ENCODE results near the gene GRM7. TPM values are rescaled to one million over a fixed set of nuclear protein-coding genes. Genes with fewer than 3 reads are reported as not detected.

GRM7 gene
- total RNA-seq, 1 donor from 2014 or later = 1.5 TPM

GRCh38 chr3:7194071-7194835, 333.3 kb downstream of the GRM7 start:
- H3K9me3 Mint-ChIP-seq = peaks cover 2% of the 10 kb centered on the region
- TF ChIP-seq CTCF (conservative IDR thresholded peaks at IDR 0.05) = no peak
- no peak for DNase-seq (ENCODE audit: low read depth, low spot score)
- H3K4me1 Mint-ChIP-seq = peaks cover 6% of the 10 kb centered on the region
- no peak overlapping the region for H3K4me3 Mint-ChIP-seq
- H3K27me3 Mint-ChIP-seq (ENCODE audit: low read depth) = no peaks in the 10 kb centered on the region
- no peak overlapping the region for H3K27ac Mint-ChIP-seq (ENCODE audit: unreplicated experiment)
- H3K36me3 Mint-ChIP-seq (ENCODE audit: low read depth) = no peaks in the 10 kb centered on the region

GRCh38 chr3:7195934-7196333, 335.0 kb downstream of the GRM7 start:
- Mint-ChIP-seq H3K36me3 (ENCODE audit: low read depth) (no peaks in the 10 kb centered on the region), H3K4me1 (peaks cover 6% of the 10 kb centered on the region), H3K9me3 (peaks cover 2% of the 10 kb centered on the region), H3K27me3 (ENCODE audit: low read depth) (no peaks in the 10 kb centered on the region), H3K4me3 (no peak overlapping the region), H3K27ac (ENCODE audit: unreplicated experiment) (no peak overlapping the region)
- DNase-seq (ENCODE audit: low read depth, low spot score) = no peak
- TF ChIP-seq CTCF (conservative IDR thresholded peaks at IDR 0.05) = no peak

- no peak for DNase-seq (ENCODE audit: low read depth, low spot score)
- H3K4me1 Mint-ChIP-seq = peaks cover 19% of the 10 kb centered on the region
- H3K36me3 Mint-ChIP-seq (ENCODE audit: low read depth) = no peaks in the 10 kb centered on the region
- no peak overlapping the region for H3K27ac Mint-ChIP-seq (ENCODE audit: unreplicated experiment)
- H3K27me3 Mint-ChIP-seq (ENCODE audit: low read depth) = no peaks in the 10 kb centered on the region
- no peaks in the 10 kb centered on the region for H3K9me3 Mint-ChIP-seq
- no peak for TF ChIP-seq CTCF (conservative IDR thresholded peaks at IDR 0.05)
- H3K4me3 Mint-ChIP-seq = no peak overlapping the region
Observed at GRCh38 chr3:7201784-7202183, 340.9 kb downstream of the GRM7 start.

GRCh38 chr3:7203969-7204847, 343.3 kb downstream of the GRM7 start:
- no peak for TF ChIP-seq CTCF (conservative IDR thresholded peaks at IDR 0.05)
- Mint-ChIP-seq H3K27me3 (ENCODE audit: low read depth) (no peaks in the 10 kb centered on the region), H3K4me1 (peaks cover 26% of the 10 kb centered on the region), H3K4me3 (no peak overlapping the region), H3K9me3 (no peaks in the 10 kb centered on the region), H3K36me3 (ENCODE audit: low read depth) (no peaks in the 10 kb centered on the region), H3K27ac (ENCODE audit: unreplicated experiment) (no peak overlapping the region)
- DNase-seq (ENCODE audit: low read depth, low spot score) = no peak

GRCh38 chr3:7204848-7205156, 343.9 kb downstream of the GRM7 start:
- Mint-ChIP-seq H3K9me3 (no peaks in the 10 kb centered on the region), H3K27me3 (ENCODE audit: low read depth) (no peaks in the 10 kb centered on the region), H3K4me3 (no peak overlapping the region), H3K36me3 (ENCODE audit: low read depth) (no peaks in the 10 kb centered on the region), H3K27ac (ENCODE audit: unreplicated experiment) (no peak overlapping the region), H3K4me1 (peaks cover 26% of the 10 kb centered on the region)
- no peak for DNase-seq (ENCODE audit: low read depth, low spot score)
- no peak for TF ChIP-seq CTCF (conservative IDR thresholded peaks at IDR 0.05)

Data from neural crest cell (in vitro differentiated cells).